HUES48 (cell line): Measurements from ENCODE around the gene C12orf54.
"Not testable (repeated sequence)": the region's sequence is repeated elsewhere in the genome, so short reads cannot be mapped to it uniquely, and the experiment has no call there.

Source experiments
- H3K27ac ChIP-seq: one replicate; pipeline ENCODE4 v1.7.0; 2013; ENCODE audit warnings: low read depth, low read length, inconsistent platforms
- H3K27me3 ChIP-seq: 2 replicates; pipeline ENCODE4 v1.6.1; 2013; ENCODE audit warnings: mild to moderate bottlenecking, low read length; ENCODE audit not compliant: control insufficient read depth, insufficient read depth
- H3K36me3 ChIP-seq: 2 replicates; pipeline ENCODE4 v1.6.1; 2013; ENCODE audit warnings: low read length; ENCODE audit not compliant: control insufficient read depth, insufficient read depth
- H3K4me1 ChIP-seq: 2 replicates; pipeline ENCODE4 v1.6.1; 2013; ENCODE audit warnings: mild to moderate bottlenecking, low read length; ENCODE audit not compliant: control insufficient read depth, insufficient read depth
- H3K4me3 ChIP-seq: 2 replicates; pipeline ENCODE4 v1.5.1; 2013; ENCODE audit warnings: mild to moderate bottlenecking, low read depth, low read length
- H3K9ac ChIP-seq: 2 replicates; pipeline ENCODE4 v1.6.1; 2013; ENCODE audit warnings: mild to moderate bottlenecking, low read depth, low read length, moderate library complexity
- H3K9me3 ChIP-seq: 2 replicates; pipeline ENCODE4 v1.6.1; 2013; ENCODE audit warnings: low read length; ENCODE audit not compliant: control insufficient read depth, insufficient read depth

The C12orf54 gene

DNA sequence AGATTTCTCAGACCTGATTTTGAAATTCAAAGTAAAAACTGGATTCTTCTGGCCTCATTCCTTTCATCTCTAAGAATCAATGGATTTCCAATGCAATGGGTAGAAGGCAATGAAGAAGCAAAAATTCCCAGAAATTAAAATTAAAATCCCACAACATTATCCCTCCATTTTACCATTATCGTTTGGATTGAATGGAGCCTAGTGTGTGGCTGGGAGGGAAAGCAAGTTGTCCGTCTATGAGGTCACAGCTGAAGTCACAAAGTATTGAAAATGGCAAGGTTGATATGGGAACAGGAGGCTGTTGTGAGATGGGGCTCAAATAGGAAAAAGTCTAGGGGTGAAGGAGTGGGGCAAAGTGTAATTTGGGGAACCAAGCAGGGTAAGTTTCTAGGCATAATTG lies at the start of gene C12orf54:
TSS of gene C12orf54 (plus strand) at position 301 of the 400 bp plus-strand sequence. CDS start 799 bp downstream, outside the sequence.
- H3K9ac ChIP-seq = no peak within 1 kb of the TSS
- no peak within 1 kb of the TSS for H3K27ac ChIP-seq
- no peaks in the 10 kb centered on the region for H3K27me3 ChIP-seq
- no peaks in the 10 kb centered on the region for H3K4me1 ChIP-seq
- peaks cover 12% of the 10 kb centered on the region; the same call in 1 of the 2 replicates for H3K9me3 ChIP-seq
- no peaks in the 10 kb centered on the region for H3K36me3 ChIP-seq
- H3K4me3 ChIP-seq = no peak within 1 kb of the TSS

DNA sequence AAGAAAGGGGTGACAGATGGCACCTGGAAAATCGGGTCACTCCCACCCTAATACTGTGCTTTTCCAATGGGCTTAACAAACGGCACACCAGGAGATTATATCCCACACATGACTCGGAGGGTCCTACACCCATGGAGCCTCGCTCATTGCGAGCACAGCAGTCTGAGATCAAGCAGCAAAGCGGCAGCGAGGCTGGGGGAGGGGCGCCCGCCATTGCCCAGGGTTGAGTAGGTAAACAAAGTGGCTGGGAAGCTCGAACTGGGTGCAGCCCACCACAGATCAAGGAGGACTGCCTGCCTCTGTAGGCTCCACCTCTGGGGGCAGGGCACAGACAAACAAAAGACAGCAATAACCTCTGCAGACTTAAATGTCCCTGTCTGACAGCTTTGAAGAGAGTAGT lies 48.3 kb upstream of the C12orf54 start:
- peaks cover 15% of the 10 kb centered on the region for H3K9me3 ChIP-seq
- not testable (repeated sequence) for H3K4me3 ChIP-seq, H3K27ac ChIP-seq, H3K27me3 ChIP-seq, H3K36me3 ChIP-seq, H3K9ac ChIP-seq, H3K4me1 ChIP-seq

DNA sequence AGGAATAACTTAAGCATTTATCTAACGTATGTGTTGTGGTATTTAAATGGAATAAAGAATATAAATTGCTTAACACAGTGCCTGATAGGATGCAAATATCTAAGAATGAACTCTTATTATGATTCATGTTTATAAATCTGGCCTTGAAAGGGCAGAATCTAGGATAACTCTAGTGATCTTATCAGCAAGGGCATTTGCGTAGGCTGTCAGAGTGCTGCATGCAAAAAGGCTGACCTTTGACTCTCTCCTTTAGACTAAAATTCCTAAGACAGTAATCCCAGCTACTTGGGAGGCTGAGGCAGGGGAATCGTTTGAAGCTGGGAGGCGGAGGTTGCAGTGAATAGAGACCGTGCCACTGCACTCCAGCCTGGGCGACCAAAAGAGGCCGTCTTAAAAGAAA lies 41.2 kb upstream of the C12orf54 start:
- H3K9me3 ChIP-seq = peaks cover 7% of the 10 kb centered on the region; the same call in 1 of the 2 replicates
- no peaks in the 10 kb centered on the region for H3K27me3 ChIP-seq
- H3K36me3 ChIP-seq = no peaks in the 10 kb centered on the region
- H3K9ac ChIP-seq = no peak overlapping the region
- no peak overlapping the region for H3K4me3 ChIP-seq
- peaks cover 5% of the 10 kb centered on the region; the same call in 1 of the 2 replicates for H3K4me1 ChIP-seq
- H3K27ac ChIP-seq = no peak overlapping the region

DNA sequence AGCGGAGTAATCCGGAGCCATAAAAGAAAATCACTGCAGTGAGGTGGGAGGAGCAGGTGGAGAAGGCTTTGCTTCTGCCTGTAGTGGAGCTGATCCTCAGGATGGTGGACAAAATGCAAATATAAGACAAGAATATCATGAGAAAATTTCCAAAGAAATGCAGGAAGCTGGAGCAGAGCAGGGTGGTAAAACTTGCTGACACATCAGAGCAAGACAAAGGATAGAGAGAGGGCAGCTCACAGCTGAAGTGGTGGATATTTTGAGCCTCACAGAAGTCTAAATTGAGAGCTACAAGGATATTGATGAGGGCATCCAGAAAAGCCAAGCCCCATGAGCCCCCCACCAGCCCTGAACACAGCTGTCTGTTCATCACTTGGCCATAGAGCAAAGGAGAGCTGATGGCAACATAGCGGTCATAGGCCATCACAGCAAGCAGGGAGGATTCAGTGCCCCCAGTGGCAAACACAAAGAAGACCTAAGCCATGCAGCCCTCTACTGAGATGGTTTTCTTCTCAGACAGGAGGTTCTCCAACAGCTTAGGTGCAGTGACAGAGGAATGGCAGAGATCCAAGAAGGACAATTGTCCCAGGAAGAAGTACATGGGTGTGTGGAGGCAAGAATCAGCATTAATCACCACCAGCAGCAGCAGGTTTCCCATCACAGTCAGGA lies 40.0 kb upstream of the C12orf54 start:
- H3K9me3 ChIP-seq = peaks cover 7% of the 10 kb centered on the region; the same call in 1 of the 2 replicates
- no peaks in the 10 kb centered on the region for H3K27me3 ChIP-seq
- no peak overlapping the region for H3K4me3 ChIP-seq
- H3K9ac ChIP-seq = no peak overlapping the region
- H3K27ac ChIP-seq = no peak overlapping the region
- peaks cover 8% of the 10 kb centered on the region; the same call in 1 of the 2 replicates for H3K4me1 ChIP-seq
- no peaks in the 10 kb centered on the region for H3K36me3 ChIP-seq

DNA sequence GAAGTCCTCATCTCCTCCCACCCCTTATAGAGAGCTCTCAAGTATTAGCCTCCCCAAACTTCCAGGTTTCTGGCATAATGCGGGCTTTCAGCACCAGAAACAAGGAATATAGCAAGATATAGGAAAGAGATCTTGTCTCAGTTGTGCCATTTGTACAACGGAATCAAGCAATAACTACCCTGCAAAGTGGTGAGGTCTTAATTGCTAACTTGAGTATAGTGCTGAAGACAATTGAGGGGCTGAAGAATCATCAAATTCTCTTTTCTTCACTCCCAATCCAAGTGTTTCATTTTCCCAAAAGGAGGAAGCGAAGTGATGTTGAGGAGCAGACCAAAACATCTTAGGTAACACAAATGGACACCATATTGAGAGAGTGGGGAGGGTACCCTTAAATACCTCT lies 36.8 kb upstream of the C12orf54 start:
- Histone ChIP-seq H3K27ac (no peak overlapping the region), H3K36me3 (no peaks in the 10 kb centered on the region), H3K9ac (no peak overlapping the region), H3K27me3 (no peaks in the 10 kb centered on the region), H3K4me1 (peaks cover 8% of the 10 kb centered on the region; the same call in 1 of the 2 replicates), H3K4me3 (no peak overlapping the region), H3K9me3 (peaks cover 6% of the 10 kb centered on the region; the same call in 1 of the 2 replicates)

DNA sequence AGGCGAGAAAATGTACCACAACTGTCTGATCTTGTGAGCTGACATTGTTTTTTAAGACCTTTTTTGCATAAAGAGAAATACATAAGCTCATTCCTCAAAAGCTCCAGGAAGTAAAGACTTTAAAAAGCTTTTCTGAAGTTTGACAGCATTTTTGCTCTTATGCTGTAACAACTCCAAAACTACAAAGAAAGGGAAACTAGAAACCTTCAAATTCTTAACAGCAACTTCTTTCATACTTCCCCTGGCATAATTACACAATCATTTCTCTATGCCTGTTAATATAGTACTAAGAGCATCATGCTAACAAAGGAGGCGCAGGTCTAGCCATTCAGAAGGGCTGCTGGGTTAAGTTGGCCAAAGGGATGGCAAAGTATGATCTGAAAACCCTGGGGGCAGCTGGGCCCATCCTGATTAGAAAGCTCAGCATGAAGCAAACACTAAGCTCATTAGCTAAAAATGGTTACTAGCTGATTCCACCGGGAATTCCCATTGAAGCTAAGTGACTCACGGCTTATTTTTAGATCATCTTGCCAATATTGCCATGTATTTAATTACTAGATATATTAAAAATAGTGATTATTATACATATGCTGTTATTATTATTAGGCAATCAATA lies 36.0 kb upstream of the C12orf54 start:
- Histone ChIP-seq H3K4me3 (no peak overlapping the region), H3K27ac (peak overlapping the region; percentile 39), H3K4me1 (peaks cover 8% of the 10 kb centered on the region; the same call in 1 of the 2 replicates), H3K9me3 (peaks cover 5% of the 10 kb centered on the region; the same call in 1 of the 2 replicates), H3K9ac (no peak overlapping the region), H3K27me3 (no peaks in the 10 kb centered on the region), H3K36me3 (no peaks in the 10 kb centered on the region)

DNA sequence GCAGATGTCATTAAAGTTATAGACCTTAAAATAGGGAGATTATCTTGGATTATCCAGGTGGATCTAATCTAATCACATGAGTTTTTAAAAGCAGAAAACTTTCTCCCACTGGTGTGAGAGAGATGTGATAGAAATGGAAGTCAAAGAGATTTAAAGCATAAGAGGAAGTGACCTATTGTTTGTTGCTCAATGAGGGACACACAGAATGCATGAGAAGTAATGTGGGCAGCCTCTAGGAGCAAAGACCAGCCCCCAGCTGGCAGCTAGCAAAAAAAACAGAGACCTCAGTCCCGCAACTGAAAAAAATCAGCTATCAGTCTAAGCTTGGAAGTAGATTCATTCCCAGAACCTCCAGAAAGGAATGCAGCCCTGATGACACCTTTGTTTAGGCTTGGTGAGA lies 34.5 kb upstream of the C12orf54 start:
- no peak overlapping the region for H3K9ac ChIP-seq
- peaks cover 8% of the 10 kb centered on the region; the same call in 1 of the 2 replicates for H3K4me1 ChIP-seq
- peaks cover 5% of the 10 kb centered on the region; the same call in 1 of the 2 replicates for H3K9me3 ChIP-seq
- no peaks in the 10 kb centered on the region for H3K27me3 ChIP-seq
- no peaks in the 10 kb centered on the region for H3K36me3 ChIP-seq
- no peak overlapping the region for H3K27ac ChIP-seq
- H3K4me3 ChIP-seq = no peak overlapping the region

DNA sequence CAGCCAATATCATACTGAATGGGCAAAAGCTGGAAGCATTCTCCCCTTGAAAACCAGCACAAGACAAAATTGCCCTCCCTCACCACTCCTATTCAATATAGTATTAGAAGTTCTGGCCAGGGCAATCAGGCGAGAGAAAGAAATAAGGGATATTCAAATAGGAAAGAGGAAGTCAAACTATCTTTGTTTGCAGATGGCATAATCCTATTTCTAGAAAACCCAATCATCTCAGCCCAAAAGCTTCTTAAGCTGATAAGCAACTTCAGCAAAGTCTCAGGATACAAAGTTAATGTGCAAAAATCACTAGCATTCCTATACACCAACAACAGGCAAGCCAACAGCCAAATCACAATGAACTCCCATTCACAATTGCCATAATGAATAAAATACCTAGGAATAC lies 30.9 kb upstream of the C12orf54 start:
- peaks cover 5% of the 10 kb centered on the region; the same call in 1 of the 2 replicates for H3K9me3 ChIP-seq
- no peak overlapping the region for H3K4me3 ChIP-seq
- no peak overlapping the region for H3K27ac ChIP-seq
- H3K27me3 ChIP-seq = no peaks in the 10 kb centered on the region
- H3K4me1 ChIP-seq = no peaks in the 10 kb centered on the region; the same call in 1 of the 2 replicates
- no peaks in the 10 kb centered on the region for H3K36me3 ChIP-seq
- H3K9ac ChIP-seq = no peak overlapping the region

DNA sequence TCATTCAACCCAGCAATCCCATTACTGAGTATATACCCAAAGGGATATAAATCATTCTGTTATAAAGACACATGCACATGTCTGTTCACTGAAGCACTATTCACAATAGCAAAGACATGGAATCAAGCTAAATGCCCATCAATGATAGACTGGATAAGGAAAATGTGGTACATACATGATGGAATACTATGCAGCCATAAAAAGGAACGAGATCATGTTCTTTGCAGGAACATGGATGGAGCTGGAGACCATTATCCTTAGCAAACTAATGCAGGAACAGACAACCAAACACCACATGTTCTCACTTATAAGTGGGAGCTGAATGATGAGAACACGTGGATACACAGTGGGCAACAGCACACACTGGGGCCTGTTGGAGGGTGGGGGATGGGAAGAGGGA lies 29.3 kb upstream of the C12orf54 start:
- H3K4me3 ChIP-seq, H3K4me1 ChIP-seq, H3K27ac ChIP-seq, H3K9me3 ChIP-seq, H3K36me3 ChIP-seq, H3K27me3 ChIP-seq, H3K9ac ChIP-seq: not testable (repeated sequence)

DNA sequence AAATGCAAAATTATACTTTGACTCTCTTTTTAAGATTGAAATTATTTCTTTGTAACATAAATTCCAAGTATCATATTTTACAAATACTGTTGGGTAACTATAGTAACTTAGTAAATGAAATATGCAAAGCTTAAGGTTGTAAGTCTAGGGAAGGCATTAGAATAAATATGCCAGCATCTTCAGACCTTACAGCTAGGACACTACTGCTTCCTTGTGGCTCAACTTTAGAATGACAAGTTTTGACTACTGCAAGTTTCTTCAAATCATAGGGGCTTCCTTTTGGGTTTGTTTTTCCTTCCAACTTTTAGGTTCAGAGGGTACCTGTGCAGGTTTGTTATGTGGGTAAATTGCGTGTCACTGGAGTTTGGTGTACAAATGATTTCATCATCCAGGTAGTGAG lies 27.6 kb upstream of the C12orf54 start:
- H3K27ac ChIP-seq = no peak overlapping the region
- H3K9ac ChIP-seq = no peak overlapping the region
- no peak overlapping the region for H3K4me3 ChIP-seq
- H3K9me3 ChIP-seq = peaks cover 4% of the 10 kb centered on the region; the same call in 1 of the 2 replicates
- H3K4me1 ChIP-seq = no peaks in the 10 kb centered on the region
- no peaks in the 10 kb centered on the region for H3K27me3 ChIP-seq
- no peaks in the 10 kb centered on the region for H3K36me3 ChIP-seq

DNA sequence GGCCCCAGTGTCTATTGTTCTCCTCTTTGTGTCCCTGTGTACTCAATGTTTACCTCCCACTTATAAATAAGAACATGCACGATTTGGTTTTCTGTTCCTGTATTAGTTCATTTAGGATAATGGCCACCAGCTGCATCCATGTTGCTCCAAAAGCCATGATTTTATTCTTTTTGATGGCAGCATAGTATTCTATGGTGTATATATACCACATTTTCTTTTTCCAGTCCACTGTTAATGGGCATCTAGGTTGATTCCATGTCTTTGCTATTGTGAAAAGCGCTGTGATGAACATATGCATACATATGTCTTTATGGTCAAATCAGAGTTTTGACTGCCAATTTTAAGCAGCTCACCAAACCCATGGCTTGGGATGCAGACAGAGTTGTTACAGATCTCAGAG lies 27.2 kb upstream of the C12orf54 start:
- Histone ChIP-seq H3K36me3 (no peaks in the 10 kb centered on the region), H3K27me3 (no peaks in the 10 kb centered on the region), H3K9me3 (no peaks in the 10 kb centered on the region; the same call in 1 of the 2 replicates), H3K4me1 (no peaks in the 10 kb centered on the region), H3K4me3 (no peak overlapping the region), H3K9ac (no peak overlapping the region), H3K27ac (no peak overlapping the region)
